PC-9 (cell line): Measurements from ENCODE around the gene TBL1Y. TPM values are rescaled to one million over a fixed set of nuclear protein-coding genes. Genes with fewer than 3 reads are reported as not detected.

Source experiments
- BruUV-seq: library from RNA; stranded (reverse); fragments of 400-500 nt; replicated peaks from 2 replicates; lab custom pipeline; 2021; lab: Mats Ljungman, UMichigan
- CTCF ChIA-PET: fragments of 300-600 bp; sonication (Branson Sonifier 250); formaldehyde crosslinking; loops from one replicate; lab custom pipeline; 2022; ENCODE audit warnings: antibody characterized with exemption; lab: Charles Lee
- POLR2A ChIA-PET: fragments of 300-600 bp; sonication (Branson Sonifier 250); formaldehyde crosslinking; loops from one replicate; lab custom pipeline; 2022; ENCODE audit warnings: antibody characterized with exemption; ENCODE audit not compliant: unreplicated experiment; lab: Charles Lee
- DNase-seq, 2 experiments: peaks; one replicate each; pipeline versions ENCODE4 v3.0.0 to v3.0.0-alpha.2; 2015 to 2022; ENCODE audit warnings: mixed read lengths in 1 of 2
- H2AFZ ChIP-seq: fragments of 200-600 bp; sonication (generic); 2 replicates; pipeline ENCODE4 v1.8.1; 2017; ENCODE audit warnings: antibody characterized with exemption
- H3F3A ChIP-seq: fragments of 200-600 bp; sonication (generic); 2 replicates; pipeline ENCODE4 v1.8.1; 2017; ENCODE audit warnings: antibody characterized with exemption, mild to moderate bottlenecking, low read depth; ENCODE audit not compliant: insufficient read depth
- H3K27ac ChIP-seq: fragments of 200-600 bp; sonication (generic); 2 replicates; pipeline ENCODE4 v1.6.1; 2016; ENCODE audit warnings: mixed run types
- H3K27me3 ChIP-seq: fragments of 200-600 bp; sonication (generic); 2 replicates; pipeline ENCODE4 v1.6.1; 2016; ENCODE audit warnings: low read depth, mixed run types; ENCODE audit not compliant: insufficient read depth
- H3K36me3 ChIP-seq: fragments of 200-600 bp; sonication (generic); 2 replicates; pipeline ENCODE4 v1.6.1; 2016; ENCODE audit warnings: low read depth, mixed run types
- H3K4me1 ChIP-seq: fragments of 200-600 bp; sonication (generic); replicated peaks from 2 replicates; pipeline ENCODE4 v1.6.1; 2016; ENCODE audit warnings: mixed run types; ENCODE audit not compliant: insufficient read depth
- H3K4me2 ChIP-seq: fragments of 200-600 bp; sonication (generic); 2 replicates; pipeline ENCODE4 v1.6.1; 2017; ENCODE audit warnings: mixed run types
- H3K4me3 ChIP-seq: fragments of 200-600 bp; sonication (generic); 2 replicates; pipeline ENCODE4 v1.6.1; 2016; ENCODE audit warnings: mixed run types
- H3K79me2 ChIP-seq: fragments of 200-600 bp; sonication (generic); 2 replicates; pipeline ENCODE4 v1.6.1; 2017; ENCODE audit warnings: low read depth, mixed run types
- H3K9me2 ChIP-seq: fragments of 200-600 bp; sonication (generic); 2 replicates; pipeline ENCODE4 v1.8.1; 2017; ENCODE audit warnings: mild to moderate bottlenecking; ENCODE audit not compliant: insufficient read depth
- H3K9me3 ChIP-seq: fragments of 200-600 bp; sonication (generic); 2 replicates; pipeline ENCODE4 v1.8.1; 2016; ENCODE audit warnings: low read depth; ENCODE audit not compliant: insufficient read depth
- H4K20me1 ChIP-seq: fragments of 200-600 bp; sonication (generic); 2 replicates; pipeline ENCODE4 v1.8.1; 2017; ENCODE audit not compliant: insufficient read depth
- CTCF ChIP-seq: fragments of 200-600 bp; sonication (generic); conservative IDR thresholded peaks from 2 replicates; pipeline ENCODE4 v1.6.1; 2017; ENCODE audit warnings: mixed run types, antibody characterized with exemption, mild to moderate bottlenecking, moderate library complexity
- EZH2 ChIP-seq: fragments of 200-600 bp; sonication (generic); IDR thresholded peaks from 2 replicates; pipeline ENCODE4 v1.8.0; 2017; ENCODE audit warnings: antibody characterized with exemption, low read depth
- intact Hi-C: fragments of 100-400 bp; cut with micrococcal nuclease; formaldehyde crosslinking; loops from one replicate; pipeline ENCODE4 v1.10.0; 2022; ENCODE audit not compliant: unreplicated experiment
- total RNA-seq: library from RNA; stranded (reverse); gene quantifications from 2 replicates; pipeline ENCODE4 v1.2.3, GENCODE V29; 2021

The TBL1Y gene
- total RNA-seq, 1 experiment from 2014 or later, result not detected

GRCh38 chrY:7094365-7094764 is 183.9 kb downstream of the TBL1Y start:
- Histone ChIP-seq H3K36me3 (no peaks in the 10 kb centered on the region), H3K4me2 (no peak overlapping the region), H4K20me1 (no peaks in the 10 kb centered on the region), H2AFZ (no peak overlapping the region), H3K9me2 (no peaks in the 10 kb centered on the region), H3K4me3 (no peak overlapping the region), H3K4me1 (no peaks in the 10 kb centered on the region), H3K27ac (no peak overlapping the region), H3K27me3 (no peaks in the 10 kb centered on the region), H3K79me2 (no peaks in the 10 kb centered on the region), H3F3A (no peaks in the 10 kb centered on the region), H3K9me3 (no peaks in the 10 kb centered on the region)
- TF ChIP-seq CTCF (no peak), EZH2 (no peak)
- no peak for DNase-seq
- no TSS peak for BruUV-seq
- POLR2A ChIA-PET, result no interaction called here
- CTCF ChIA-PET, result no interaction called here
- intact Hi-C loops, result no loop called here

- no peaks in the 10 kb centered on the region for H3K9me2 ChIP-seq
- intact Hi-C loops, result no loop called here
- no peaks in the 10 kb centered on the region for H3K27me3 ChIP-seq
- no peak overlapping the region for H2AFZ ChIP-seq
- ChIA-PET CTCF (no interaction called here), POLR2A (no interaction called here)
- no peak overlapping the region for H3K27ac ChIP-seq
- H3K36me3 ChIP-seq, result no peaks in the 10 kb centered on the region
- H3K4me1 ChIP-seq, result no peaks in the 10 kb centered on the region
- no peak for DNase-seq
- no peaks in the 10 kb centered on the region for H3F3A ChIP-seq
- no peaks in the 10 kb centered on the region for H3K79me2 ChIP-seq
- H3K9me3 ChIP-seq, result no peaks in the 10 kb centered on the region
- no peak overlapping the region for H3K4me3 ChIP-seq
- no peak for TF ChIP-seq EZH2
- no peak for TF ChIP-seq CTCF
- H4K20me1 ChIP-seq, result no peaks in the 10 kb centered on the region
- BruUV-seq, result no TSS peak
- no peak overlapping the region for H3K4me2 ChIP-seq
Measured at GRCh38 chrY:7097021-7097420, 186.5 kb downstream of the TBL1Y start.

- POLR2A ChIA-PET, result no interaction called here
- no peaks in the 10 kb centered on the region for H4K20me1 ChIP-seq
- CTCF ChIA-PET, result no interaction called here
- no peak for DNase-seq
- H3K27ac ChIP-seq, result no peak overlapping the region
- H3K36me3 ChIP-seq, result no peaks in the 10 kb centered on the region
- H2AFZ ChIP-seq, result no peak overlapping the region
- no peaks in the 10 kb centered on the region for H3K4me1 ChIP-seq
- H3K9me3 ChIP-seq, result no peaks in the 10 kb centered on the region
- TF ChIP-seq EZH2 (no peak), CTCF (no peak)
- H3K9me2 ChIP-seq, result no peaks in the 10 kb centered on the region
- no peaks in the 10 kb centered on the region for H3K79me2 ChIP-seq
- no peaks in the 10 kb centered on the region for H3F3A ChIP-seq
- no peak overlapping the region for H3K4me2 ChIP-seq
- BruUV-seq, result no TSS peak
- no peak overlapping the region for H3K4me3 ChIP-seq
- intact Hi-C loops, result no loop called here
- H3K27me3 ChIP-seq, result no peaks in the 10 kb centered on the region
Measured at GRCh38 chrY:7099742-7100141, 189.2 kb downstream of the TBL1Y start.
